HepG2 (cell line): ENCODE results near the gene TCFL5. TPM values are rescaled to one million over a fixed set of nuclear protein-coding genes. Genes with fewer than 3 reads are reported as not detected.

Source experiments
- AGO1 ChIP-seq: fragments of 200-400 bp; formaldehyde crosslinking; IDR thresholded peaks from 2 replicates; pipeline ENCODE4 v1.6.1; 2017; ENCODE audit warnings: mild to moderate bottlenecking, low read depth, low read length, moderate library complexity; ENCODE audit not compliant: poor library complexity, severe bottlenecking
- CSRNP1 ChIP-seq: sonication (generic); formaldehyde crosslinking; IDR thresholded peaks from 2 replicates; pipeline ENCODE4 v1.8.1; 2023; ENCODE audit warnings: mild to moderate bottlenecking, missing genetic modification reagents
- E2F5 ChIP-seq: sonication (generic); formaldehyde crosslinking; conservative IDR thresholded peaks from 2 replicates; pipeline ENCODE4 v1.4.0; 2020; ENCODE audit warnings: missing genetic modification reagents
- MAX ChIP-seq: IDR thresholded peaks from 2 replicates; pipeline ENCODE4 v1.6.1; 2012; ENCODE audit warnings: inconsistent platforms
- MIER2 ChIP-seq: IDR thresholded peaks from 2 replicates; pipeline ENCODE4 v1.6.1; 2016; ENCODE audit warnings: missing biosample characterization, missing genetic modification reagents
- MIER3 ChIP-seq: IDR thresholded peaks from 2 replicates; pipeline ENCODE4 v1.6.1; 2016; ENCODE audit warnings: missing compliant biosample characterization, borderline replicate concordance
- NAIF1 ChIP-seq: sonication (generic); formaldehyde crosslinking; IDR thresholded peaks from 2 replicates; pipeline ENCODE4 v1.5.0; 2020; ENCODE audit warnings: mild to moderate bottlenecking, missing genetic modification reagents, borderline replicate concordance
- NR1H2 ChIP-seq: sonication (generic); formaldehyde crosslinking; IDR thresholded peaks from 2 replicates; pipeline ENCODE4 v1.8.1; 2022; ENCODE audit warnings: low read depth, missing genetic modification reagents, borderline replicate concordance
- PAWR ChIP-seq: sonication (generic); formaldehyde crosslinking; IDR thresholded peaks from 2 replicates; pipeline ENCODE4 v1.4.0; 2020; ENCODE audit warnings: missing genetic modification reagents, mild to moderate bottlenecking, borderline replicate concordance
- POLR2A ChIP-seq, 2 experiments: IDR thresholded peaks; 2 replicates each; pipeline ENCODE4 v1.6.1; 2011; ENCODE audit warnings: low read depth in 2 of 2, low read length in 2 of 2, mild to moderate bottlenecking in 1 of 2, moderate library complexity in 1 of 2; ENCODE audit not compliant: insufficient read depth in 1 of 2
- RFX1 ChIP-seq: fragments of 450-650 bp; IDR thresholded peaks from 2 replicates; pipeline ENCODE4 v1.6.1; 2017
- SRSF4 ChIP-seq: fragments of 200-400 bp; formaldehyde crosslinking; IDR thresholded peaks from one replicate; pipeline ENCODE4 v1.6.1; 2018; ENCODE audit warnings: mild to moderate bottlenecking, low read depth, low read length, moderate library complexity; ENCODE audit not compliant: poor library complexity, severe bottlenecking
- SUZ12 ChIP-seq: fragments of 150-350 bp; IDR thresholded peaks from 2 replicates; pipeline ENCODE4 v1.6.1; 2014; ENCODE audit warnings: low read depth, low read length
- TAF15 ChIP-seq: fragments of 200-400 bp; formaldehyde crosslinking; IDR thresholded peaks from one replicate; pipeline ENCODE4 v1.6.1; 2018; ENCODE audit warnings: mild to moderate bottlenecking, low read depth, low read length; ENCODE audit not compliant: poor library complexity, severe bottlenecking
- THAP11 ChIP-seq: IDR thresholded peaks from 2 replicates; pipeline ENCODE4 v1.6.1; 2016; ENCODE audit warnings: missing biosample characterization, missing genetic modification reagents
- ZNF558 ChIP-seq: sonication (generic); formaldehyde crosslinking; IDR thresholded peaks from 2 replicates; pipeline ENCODE4 v1.9.0; 2022; ENCODE audit warnings: mild to moderate bottlenecking, missing genetic modification reagents, borderline replicate concordance
- ZNF577 ChIP-seq: sonication (generic); formaldehyde crosslinking; IDR thresholded peaks from 2 replicates; pipeline ENCODE4 v1.4.0; 2020; ENCODE audit warnings: mild to moderate bottlenecking, low read depth, missing genetic modification reagents, borderline replicate concordance
- ZNF7 ChIP-seq: IDR thresholded peaks from 2 replicates; pipeline ENCODE4 v1.6.1; 2016; ENCODE audit warnings: missing biosample characterization, missing genetic modification reagents
- ZNF720 ChIP-seq: sonication (generic); formaldehyde crosslinking; IDR thresholded peaks from 2 replicates; pipeline ENCODE4 v1.4.0; 2020; ENCODE audit warnings: missing genetic modification reagents
- ZNF773 ChIP-seq: sonication (generic); formaldehyde crosslinking; IDR thresholded peaks from 2 replicates; pipeline ENCODE4 v1.4.0; 2020; ENCODE audit warnings: missing genetic modification reagents, borderline replicate concordance
- polyA plus RNA-seq, 8 experiments: library from polyadenylated mRNA; depleted of rRNA in 3 of 8; stranded (reverse) in 7 of 8; unstranded in 1 of 8; fragments of >200 nt; fragmentation: Illumina TruSeq in 4 of 8; extraction: Trizol in 4 of 8; gene quantifications; 2 replicates each; pipeline versions ENCODE4 v1.2.1 to v1.2.3, GENCODE V29; 2011 to 2016; ENCODE audit warnings: low read depth in 4 of 8, missing spikeins in 1 of 8, mixed read lengths in 1 of 8; ENCODE audit not compliant: insufficient read depth in 1 of 8
- total RNA-seq, 5 experiments: library from RNA; depleted of rRNA; stranded (reverse); fragments of >200 nt; fragmentation: Illumina TruSeq; extraction: Trizol; gene quantifications; 2 replicates each; pipeline ENCODE4 v1.2.3, GENCODE V29; 2016; ENCODE audit warnings: low read depth in 1 of 5

The TCFL5 gene
- total and polyA plus RNA-seq, 2 of the 13 experiments (the other 11 are each of a cell fraction or from before 2014, with no cell fraction given): 14.8 to 20.0 TPM

DNA sequence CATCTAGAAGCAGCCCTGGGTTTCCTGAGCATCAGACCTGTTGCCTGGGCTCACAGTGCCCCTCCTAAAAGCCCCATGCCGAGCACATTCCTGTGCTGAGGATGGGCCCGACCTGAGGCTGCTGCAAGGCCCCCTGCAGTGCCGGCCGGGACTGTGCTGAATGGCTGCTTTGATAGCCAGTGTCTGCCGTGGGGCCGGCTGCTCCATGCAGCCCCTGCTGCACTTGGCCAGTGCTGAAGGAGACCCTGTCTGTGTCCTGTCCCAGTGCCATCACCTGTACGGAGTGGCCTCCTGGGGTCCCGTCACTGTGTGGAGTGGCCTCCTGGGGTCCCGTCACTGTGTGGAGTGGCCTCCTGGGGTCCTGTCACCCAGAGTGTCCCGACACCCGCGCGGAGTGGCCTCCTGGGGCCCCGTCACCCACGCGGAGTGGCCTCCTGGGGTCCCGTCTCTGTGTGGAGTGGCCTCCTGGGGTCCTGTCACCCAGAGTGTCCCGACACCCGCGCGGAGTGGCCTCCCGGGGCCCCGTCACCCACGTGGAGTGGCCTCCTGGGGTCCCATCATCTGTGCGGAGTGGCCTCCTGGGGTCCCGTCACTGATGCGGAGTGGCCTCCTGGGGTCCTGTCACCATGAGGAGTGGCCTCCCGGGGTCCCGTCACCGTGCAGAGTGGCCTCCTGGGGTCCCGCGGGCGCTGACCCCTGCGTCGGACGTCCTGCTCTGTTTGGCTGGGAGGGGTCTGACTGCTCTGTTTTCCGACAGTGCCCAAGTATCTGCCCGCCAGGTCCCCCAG lies 37.7 kb downstream of the TCFL5 start (continued):
- no peak for TF ChIP-seq ZNF773
- no peak for TF ChIP-seq ZNF720
- TF ChIP-seq NR1H2 (CRISPR knock-in tag): no peak
- no peak for TF ChIP-seq PAWR
- TF ChIP-seq MIER2: no peak
- TF ChIP-seq MAX: no peak
- no peak for TF ChIP-seq RFX1
- no peak for TF ChIP-seq THAP11 (CRISPR knock-in tag)
- peak; percentile 75 for TF ChIP-seq AGO1
- TF ChIP-seq MIER3 (CRISPR knock-in tag): no peak
- TF ChIP-seq ZNF558 (CRISPR knock-in tag): no peak
- TF ChIP-seq TAF15: no peak
- no peak for TF ChIP-seq ZNF7 (CRISPR knock-in tag)
- TF ChIP-seq SRSF4: no peak
- no peak for TF ChIP-seq ZNF577 (CRISPR knock-in tag)
- TF ChIP-seq CSRNP1 (CRISPR knock-in tag): 0 out of 2 replicates have a peak, but pooled peaks have one; percentile 32
- TF ChIP-seq POLR2A (IDR thresholded peaks at IDR 0.05; ENCODE audit: insufficient read depth in 1 of 2, low read depth in 2 of 2, low read length in 2 of 2): no peak
- no peak for TF ChIP-seq SUZ12
- TF ChIP-seq NAIF1 (CRISPR knock-in tag): no peak
- TF ChIP-seq E2F5 (CRISPR knock-in tag): no peak
- TF ChIP-seq, all 625 proteins: peak for 32
